ENCODE data around the gene BUB1.

DNA sequence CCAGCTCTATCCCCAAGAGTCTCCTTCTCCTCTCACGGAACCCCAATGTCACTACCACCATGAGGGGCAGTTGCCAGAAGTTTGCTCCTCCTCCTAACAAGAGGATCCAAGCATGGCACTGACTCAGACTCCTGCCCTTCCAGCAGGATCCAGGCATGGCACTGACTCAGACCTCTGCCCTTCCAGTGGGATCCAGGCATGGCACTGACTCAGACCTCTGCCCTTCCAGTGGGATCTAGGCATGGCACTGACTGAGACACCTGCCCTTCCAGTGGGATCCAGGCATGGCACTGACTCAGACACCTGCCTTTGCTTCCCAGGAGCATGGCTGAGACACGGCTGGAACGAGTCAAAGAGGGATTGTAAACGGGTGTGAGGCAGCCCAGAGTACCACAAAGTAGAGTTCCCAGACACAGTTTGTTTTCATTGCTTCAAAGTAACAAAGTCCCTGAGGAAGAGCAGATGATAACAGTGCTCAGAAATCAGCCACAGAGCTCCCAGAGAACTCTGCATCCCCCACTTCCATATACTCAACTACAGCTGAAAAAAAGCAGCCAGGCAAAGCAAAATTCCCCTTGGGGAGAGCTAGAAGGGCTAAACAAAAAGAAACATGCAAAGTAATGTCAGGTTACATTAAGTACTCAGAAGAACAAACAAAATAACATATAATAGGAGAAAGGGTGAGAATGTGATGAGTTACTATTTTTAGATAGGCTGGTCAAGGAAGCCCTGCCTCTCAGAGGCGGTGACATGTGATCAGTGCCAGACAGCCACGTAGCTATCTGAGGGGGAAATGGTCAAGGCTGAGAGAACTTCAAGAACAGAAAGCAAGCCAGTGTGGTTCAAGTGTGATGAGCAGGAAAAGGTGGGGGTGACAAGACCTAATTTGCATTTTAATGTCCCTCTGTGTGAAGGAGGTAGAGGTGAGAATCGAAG is 3.0 kb downstream of the BUB1 start:
- TF ChIP-seq, protein P1, sequence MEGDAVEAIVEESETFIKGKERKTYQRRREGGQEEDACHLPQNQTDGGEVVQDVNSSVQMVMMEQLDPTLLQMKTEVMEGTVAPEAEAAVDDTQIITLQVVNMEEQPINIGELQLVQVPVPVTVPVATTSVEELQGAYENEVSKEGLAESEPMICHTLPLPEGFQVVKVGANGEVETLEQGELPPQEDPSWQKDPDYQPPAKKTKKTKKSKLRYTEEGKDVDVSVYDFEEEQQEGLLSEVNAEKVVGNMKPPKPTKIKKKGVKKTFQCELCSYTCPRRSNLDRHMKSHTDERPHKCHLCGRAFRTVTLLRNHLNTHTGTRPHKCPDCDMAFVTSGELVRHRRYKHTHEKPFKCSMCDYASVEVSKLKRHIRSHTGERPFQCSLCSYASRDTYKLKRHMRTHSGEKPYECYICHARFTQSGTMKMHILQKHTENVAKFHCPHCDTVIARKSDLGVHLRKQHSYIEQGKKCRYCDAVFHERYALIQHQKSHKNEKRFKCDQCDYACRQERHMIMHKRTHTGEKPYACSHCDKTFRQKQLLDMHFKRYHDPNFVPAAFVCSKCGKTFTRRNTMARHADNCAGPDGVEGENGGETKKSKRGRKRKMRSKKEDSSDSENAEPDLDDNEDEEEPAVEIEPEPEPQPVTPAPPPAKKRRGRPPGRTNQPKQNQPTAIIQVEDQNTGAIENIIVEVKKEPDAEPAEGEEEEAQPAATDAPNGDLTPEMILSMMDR (IDR thresholded peaks at IDR 0.05; ENCODE audit: low read length), result no peak
- TF ChIP-seq EZH2 (optimal IDR thresholded peaks at IDR 0.05; ENCODE audit: low read depth, low read length) (no peak), EZH2phosphoT487 (IDR thresholded peaks at IDR 0.05; ENCODE audit: low read length) (no peak)
